SK-N-MC (cell line): ENCODE measurements around the gene API5.
"Not testable (repeated sequence)": the region's sequence is repeated elsewhere in the genome, so short reads cannot be mapped to it uniquely, and the experiment has no call there.

Experiments
- DNase-seq: peaks from one replicate; pipeline ENCODE4 v3.0.0-alpha.2; 2011; ENCODE audit warnings: low read depth, low spot score
- H3K27ac ChIP-seq: fragments of 200-600 bp; sonication (generic); 2 replicates; pipeline ENCODE4 v1.5.1; 2016; ENCODE audit warnings: mixed run types
- H3K36me3 ChIP-seq: fragments of 200-600 bp; sonication (generic); 2 replicates; pipeline ENCODE4 v1.6.1; 2017; ENCODE audit warnings: antibody characterized with exemption, low read length, mixed read lengths; ENCODE audit not compliant: insufficient read depth
- H3K4me3 ChIP-seq: fragments of 200-600 bp; sonication (generic); 2 replicates; pipeline ENCODE4 v1.5.1; 2016
- H3K9ac ChIP-seq: fragments of 200-600 bp; sonication (generic); 2 replicates; pipeline ENCODE4 v1.8.0; 2017; ENCODE audit warnings: mixed run types, mixed read lengths; ENCODE audit not compliant: insufficient read length
- H3K9me3 ChIP-seq: fragments of 200-600 bp; sonication (generic); 2 replicates; pipeline ENCODE4 v1.6.1; 2017; ENCODE audit warnings: low read depth, mild to moderate bottlenecking, antibody characterized with exemption, low read length, moderate library complexity, mixed read lengths
- EZH2 ChIP-seq: fragments of 200-600 bp; sonication (generic); IDR thresholded peaks from one replicate; pipeline ENCODE4 v1.6.1; 2017; ENCODE audit warnings: antibody characterized with exemption
- FOXP2 ChIP-seq: optimal IDR thresholded peaks from 2 replicates; pipeline ENCODE3; 2011; ENCODE audit warnings: mild to moderate bottlenecking, moderate library complexity; ENCODE audit not compliant: insufficient read depth; ENCODE audit errors: extremely low read length, control extremely low read depth
- POLR2AphosphoS5 ChIP-seq: IDR thresholded peaks from 2 replicates; pipeline ENCODE4 v1.6.1; 2012; ENCODE audit warnings: mild to moderate bottlenecking, low read depth, low read length, borderline replicate concordance

Gene API5

DNA sequence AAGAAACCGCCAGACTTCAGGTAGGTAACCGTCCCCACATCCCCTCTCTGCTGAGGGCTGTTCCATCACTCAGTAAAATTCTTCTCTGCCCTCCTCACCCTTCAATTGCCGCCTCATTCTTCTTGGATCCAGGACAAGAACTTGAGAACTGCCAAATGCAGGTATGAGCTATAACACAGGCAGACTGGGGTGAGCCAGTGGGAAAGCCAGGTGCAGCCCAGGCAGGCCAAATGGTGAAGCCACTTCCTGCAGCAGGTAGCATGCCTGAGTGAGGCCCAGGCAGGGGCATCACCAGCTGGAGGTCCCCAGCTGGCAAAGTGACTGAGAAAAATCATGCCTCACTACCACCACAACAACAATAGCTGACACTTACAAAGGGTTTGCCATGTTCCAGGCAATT, 22.4 kb upstream of the API5 start:
- no peak for DNase-seq
- no peak for TF ChIP-seq FOXP2
- no peak for TF ChIP-seq EZH2
- no peak for TF ChIP-seq POLR2AphosphoS5
- H3K27ac ChIP-seq, result no peak overlapping the region
- no peaks in the 10 kb centered on the region for H3K36me3 ChIP-seq
- H3K4me3 ChIP-seq, result no peak overlapping the region
- no peak overlapping the region for H3K9ac ChIP-seq
- H3K9me3 ChIP-seq, result no peaks in the 10 kb centered on the region

DNA sequence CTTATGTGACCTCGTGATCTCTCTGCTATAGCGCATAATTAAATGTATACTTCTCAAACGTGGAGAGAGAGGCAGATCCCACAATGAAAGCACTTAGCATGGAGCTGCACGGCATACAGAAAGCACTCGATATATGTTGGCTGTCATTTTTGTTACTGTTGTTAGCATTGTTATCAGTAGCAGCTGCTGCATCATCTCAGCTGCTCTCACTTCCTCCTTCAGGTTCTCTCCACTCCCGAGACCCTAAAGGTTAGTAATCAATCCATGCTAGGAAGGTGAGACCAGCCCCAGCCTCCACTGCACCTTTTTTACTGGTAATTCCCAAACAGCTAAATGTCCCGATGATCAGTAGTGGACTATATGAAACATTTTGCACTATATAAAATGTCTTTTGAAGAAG, 13.4 kb upstream of the API5 start:
- Histone ChIP-seq H3K4me3 (no peak overlapping the region), H3K9ac (no peak overlapping the region), H3K27ac (no peak overlapping the region), H3K9me3 (0 out of 2 replicates have a peak, but pooled peaks cover 7% of the 10 kb centered on the region), H3K36me3 (no peaks in the 10 kb centered on the region)
- no peak for DNase-seq
- TF ChIP-seq FOXP2 (no peak), POLR2AphosphoS5 (no peak), EZH2 (no peak)

DNA sequence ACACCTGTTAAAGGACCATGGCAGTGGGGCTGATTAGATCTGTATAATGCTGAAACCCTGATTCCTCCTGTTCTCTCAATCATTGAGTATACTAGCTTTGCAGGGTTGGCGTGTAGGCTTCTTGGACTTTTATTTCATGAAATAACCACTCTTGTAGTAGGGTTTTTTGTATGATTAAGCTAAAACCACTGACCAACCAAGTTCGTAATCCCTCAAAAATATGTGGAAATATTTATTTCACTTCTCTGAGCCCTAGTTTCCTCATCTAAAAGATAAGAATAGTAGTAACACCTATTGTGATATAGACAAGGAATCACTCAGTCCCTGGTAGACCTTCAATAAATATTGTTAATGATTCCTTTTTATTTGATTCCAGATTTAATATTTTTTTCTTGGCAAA, 4.2 kb downstream of the API5 start:
- Histone ChIP-seq H3K9ac (peak overlapping the region; percentile 31), H3K36me3 (peaks cover 34% of the 10 kb centered on the region), H3K4me3 (no peak overlapping the region), H3K9me3 (no peaks in the 10 kb centered on the region), H3K27ac (peak overlapping the region; percentile 64; the same call in 1 of the 2 replicates)
- no peak for DNase-seq
- no peak for TF ChIP-seq EZH2
- TF ChIP-seq POLR2AphosphoS5, result no peak
- no peak for TF ChIP-seq FOXP2

- H3K4me3 ChIP-seq, result no peak overlapping the region
- peak overlapping the region; percentile 31 for H3K9ac ChIP-seq
- H3K36me3 ChIP-seq, result peaks cover 39% of the 10 kb centered on the region
- H3K27ac ChIP-seq, result peak overlapping the region; percentile 64; the same call in 1 of the 2 replicates
- TF ChIP-seq FOXP2 (no peak), POLR2AphosphoS5 (no peak), EZH2 (no peak)
- no peaks in the 10 kb centered on the region for H3K9me3 ChIP-seq
- DNase-seq, result no peak
Observed at GRCh38 chr11:43316451-43316850, 4.7 kb downstream of the API5 start.

DNA sequence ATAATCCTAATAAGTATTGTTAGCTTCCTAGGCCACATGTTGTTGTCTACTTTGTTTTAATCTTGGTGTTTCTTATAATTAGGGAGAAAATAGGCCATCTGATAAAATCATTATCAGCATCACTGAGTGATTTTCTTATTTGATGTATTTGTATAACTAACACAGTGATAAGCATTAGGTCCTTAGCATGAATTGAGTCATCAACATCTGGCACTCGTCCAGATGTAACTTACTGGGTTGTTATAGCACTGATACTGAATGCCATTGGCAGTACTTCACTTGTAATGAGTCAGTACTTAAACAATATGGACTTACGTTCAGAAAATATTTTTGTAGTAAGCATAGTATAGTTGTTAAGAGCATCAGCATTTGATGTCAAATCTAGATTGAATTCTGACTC, 16.2 kb downstream of the API5 start:
- DNase-seq, result no peak

DNA sequence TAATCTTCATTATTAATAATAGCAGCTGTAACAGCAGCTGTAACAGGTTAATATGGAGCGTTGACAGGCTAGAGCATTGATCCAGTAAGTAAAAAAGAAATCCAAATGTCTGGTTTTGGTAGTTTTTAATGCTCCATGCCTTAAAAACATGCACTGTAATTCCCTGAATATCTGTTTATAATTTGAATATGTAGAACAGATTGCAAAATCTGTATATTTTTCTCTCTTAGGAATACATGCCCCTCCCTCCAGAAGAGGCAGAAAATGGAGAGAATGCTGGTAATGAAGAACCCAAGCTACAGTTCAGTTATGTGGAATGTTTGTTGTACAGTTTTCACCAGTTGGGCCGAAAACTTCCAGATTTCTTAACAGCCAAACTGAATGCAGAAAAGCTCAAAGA, 16.7 kb downstream of the API5 start:
- peaks cover 94% of the 10 kb centered on the region for H3K36me3 ChIP-seq
- no peak overlapping the region for H3K27ac ChIP-seq

More for the DNA sequence above, 16.2 kb downstream of the API5 start:
- no peak overlapping the region for H3K27ac ChIP-seq
- H3K9me3 ChIP-seq, result no peaks in the 10 kb centered on the region
- no peak overlapping the region for H3K9ac ChIP-seq
- no peak for TF ChIP-seq FOXP2
- no peak for TF ChIP-seq POLR2AphosphoS5
- TF ChIP-seq EZH2, result no peak
- no peak overlapping the region for H3K4me3 ChIP-seq
- peaks cover 94% of the 10 kb centered on the region for H3K36me3 ChIP-seq

GRCh38 chr11:43341159-43341558, 29.4 kb downstream of the API5 start:
- no peak for DNase-seq
- H3K9me3 ChIP-seq, result no peaks in the 10 kb centered on the region
- H3K36me3 ChIP-seq, result peaks cover 50% of the 10 kb centered on the region
- H3K27ac ChIP-seq, result no peak overlapping the region
- no peak overlapping the region for H3K9ac ChIP-seq
- H3K4me3 ChIP-seq, result no peak overlapping the region
- no peak for TF ChIP-seq POLR2AphosphoS5

More for the DNA sequence above, 16.7 kb downstream of the API5 start:
- Histone ChIP-seq H3K4me3 (no peak overlapping the region), H3K9me3 (no peaks in the 10 kb centered on the region), H3K9ac (no peak overlapping the region)
- no peak for TF ChIP-seq FOXP2
- TF ChIP-seq POLR2AphosphoS5, result no peak
- TF ChIP-seq EZH2, result no peak
- DNase-seq, result no peak

GRCh38 chr11:43351426-43351825, 39.6 kb downstream of the API5 start:
- not testable (repeated sequence) for H3K27ac ChIP-seq, H3K36me3 ChIP-seq, H3K9ac ChIP-seq, DNase-seq, H3K4me3 ChIP-seq, H3K9me3 ChIP-seq

- no peak for TF ChIP-seq POLR2AphosphoS5
- no peak for TF ChIP-seq EZH2
- TF ChIP-seq FOXP2, result no peak
- no peaks in the 10 kb centered on the region for H3K36me3 ChIP-seq
- no peak for DNase-seq
Observed at GRCh38 chr11:43354311-43354710, 42.5 kb downstream of the API5 start.

More at GRCh38 chr11:43354311-43354710, 42.5 kb downstream of the API5 start:
- no peak overlapping the region for H3K9ac ChIP-seq
- no peaks in the 10 kb centered on the region for H3K9me3 ChIP-seq
- no peak overlapping the region for H3K4me3 ChIP-seq
- H3K27ac ChIP-seq, result no peak overlapping the region
